GM12878 (cell line): Measurements from ENCODE around the gene RAB3A. TPM values are rescaled to one million over a fixed set of nuclear protein-coding genes. Genes with fewer than 3 reads are reported as not detected.
A peak's percentile ranks its signal among the peaks of the same experiment; 100 is the strongest.

ENCODE experiments used
- BMI1 ChIP-seq: fragments of 450-650 bp; IDR thresholded peaks from 2 replicates; pipeline ENCODE4 v1.6.1; 2016; ENCODE audit warnings: mild to moderate bottlenecking, moderate library complexity, borderline replicate concordance
- EED ChIP-seq: sonication (generic); IDR thresholded peaks from 2 replicates; pipeline ENCODE4 v1.6.1; 2016; ENCODE audit warnings: antibody characterized with exemption, low read depth
- HDAC6 ChIP-seq: fragments of 200-600 bp; sonication (generic); IDR thresholded peaks from one replicate; pipeline ENCODE4 v1.8.0; 2017; ENCODE audit warnings: antibody characterized with exemption; ENCODE audit not compliant: unreplicated experiment
- IRF3 ChIP-seq: fragments of 450-650 bp; IDR thresholded peaks from 2 replicates; pipeline ENCODE4 v1.6.1; 2014; ENCODE audit warnings: mild to moderate bottlenecking
- JUND ChIP-seq: IDR thresholded peaks from 2 replicates; pipeline ENCODE4 v1.6.1; 2012; ENCODE audit warnings: low read depth, mild to moderate bottlenecking, low read length, improper control_type of control experiment, moderate library complexity
- KDM1A ChIP-seq: fragments of 200-600 bp; sonication (generic); IDR thresholded peaks from 2 replicates; pipeline ENCODE4 v1.6.1; 2016; ENCODE audit warnings: borderline replicate concordance
- MEF2B ChIP-seq: fragments of 450-650 bp; IDR thresholded peaks from 2 replicates; pipeline ENCODE4 v1.6.1; 2018; ENCODE audit warnings: mild to moderate bottlenecking, moderate library complexity; ENCODE audit not compliant: partially characterized antibody, poor library complexity, severe bottlenecking
- PML ChIP-seq: IDR thresholded peaks from 2 replicates; pipeline ENCODE4 v1.6.1; 2012; ENCODE audit warnings: low read length, inconsistent platforms
- REST ChIP-seq: IDR thresholded peaks from 2 replicates; pipeline ENCODE4 v1.6.1; 2012; ENCODE audit warnings: mild to moderate bottlenecking, low read depth, low read length
- SREBF2 ChIP-seq: IDR thresholded peaks from 2 replicates; pipeline ENCODE4 v1.6.1; 2012; ENCODE audit warnings: mild to moderate bottlenecking, low read length
- SUPT20H ChIP-seq: IDR thresholded peaks from 2 replicates; pipeline ENCODE4 v1.6.1; 2011; ENCODE audit warnings: low read depth, mild to moderate bottlenecking, low read length, moderate library complexity, borderline replicate concordance; ENCODE audit not compliant: control insufficient read depth
- ZBED1 ChIP-seq: IDR thresholded peaks from 2 replicates; pipeline ENCODE4 v1.6.1; 2016; ENCODE audit warnings: borderline replicate concordance
- ZBTB4 ChIP-seq: fragments of 450-650 bp; formaldehyde crosslinking; IDR thresholded peaks from 2 replicates; pipeline ENCODE4 v1.4.0; 2022; ENCODE audit warnings: mild to moderate bottlenecking, moderate library complexity
- polyA plus RNA-seq, 11 experiments: library from polyadenylated mRNA; depleted of rRNA in 4 of 11; unstranded in 6 of 11; stranded (reverse) in 5 of 11; fragments of >200 nt; fragmentation: Nextera tagmentation in 4 of 11; fragmentation: Illumina TruSeq in 1 of 11; extraction: Ambion mirVana in 4 of 11; extraction: Trizol in 1 of 11; gene quantifications; 1 replicate in 1 of 11; 2 replicates in 10 of 11; pipeline versions ENCODE4 v1.2.1 to v1.2.3, GENCODE V29; 2011 to 2016; ENCODE audit warnings: inconsistent platforms in 2 of 11, missing spikeins in 2 of 11, low read depth in 1 of 11
- total RNA-seq, 4 experiments: library from RNA; depleted of rRNA in 3 of 4; stranded (reverse); fragments of >200 nt in 3 of 4; fragmentation: Illumina TruSeq in 1 of 4; extraction: Trizol in 1 of 4; gene quantifications; 2 replicates each; pipeline versions ENCODE4 v1.2.1 to v1.2.3, GENCODE V29; 2013 to 2021
- TF ChIP-seq, protein P1 (sequence below): IDR thresholded peaks from 2 replicates; pipeline ENCODE4 v1.6.1; 2012; ENCODE audit warnings: low read depth, low read length, improper control_type of control experiment
- TF ChIP-seq, protein P2 (sequence below): IDR thresholded peaks from 2 replicates; pipeline ENCODE4 v1.6.1; 2011; ENCODE audit warnings: mild to moderate bottlenecking, low read depth, low read length, moderate library complexity; ENCODE audit not compliant: insufficient replicate concordance

The RAB3A gene
- total and polyA plus RNA-seq, 10 of the 15 experiments (the other 5 are each of a cell fraction or from before 2014, with no cell fraction given), result 0.07 to 3.5 (median 1.2) TPM; not detected in 1

- TF ChIP-seq, protein P1, sequence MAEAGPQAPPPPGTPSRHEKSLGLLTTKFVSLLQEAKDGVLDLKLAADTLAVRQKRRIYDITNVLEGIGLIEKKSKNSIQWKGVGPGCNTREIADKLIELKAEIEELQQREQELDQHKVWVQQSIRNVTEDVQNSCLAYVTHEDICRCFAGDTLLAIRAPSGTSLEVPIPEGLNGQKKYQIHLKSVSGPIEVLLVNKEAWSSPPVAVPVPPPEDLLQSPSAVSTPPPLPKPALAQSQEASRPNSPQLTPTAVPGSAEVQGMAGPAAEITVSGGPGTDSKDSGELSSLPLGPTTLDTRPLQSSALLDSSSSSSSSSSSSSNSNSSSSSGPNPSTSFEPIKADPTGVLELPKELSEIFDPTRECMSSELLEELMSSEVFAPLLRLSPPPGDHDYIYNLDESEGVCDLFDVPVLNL, result no peak
- no peak for TF ChIP-seq JUND
- TF ChIP-seq ZBED1, result no peak; the same call in 1 of the 2 replicates
- TF ChIP-seq EED, result peak; percentile 55; the same call in 1 of the 2 replicates
- no peak for TF ChIP-seq SREBF2
- TF ChIP-seq REST, result no peak
- no peak for TF ChIP-seq ZBTB4 (CRISPR knock-in tag)
- TF ChIP-seq HDAC6, result no peak
- no peak for TF ChIP-seq BMI1
- TF ChIP-seq SUPT20H, result no peak
- TF ChIP-seq IRF3, result peak; percentile 23; the same call in 1 of the 2 replicates
- no peak for TF ChIP-seq KDM1A
- TF ChIP-seq, protein P2, sequence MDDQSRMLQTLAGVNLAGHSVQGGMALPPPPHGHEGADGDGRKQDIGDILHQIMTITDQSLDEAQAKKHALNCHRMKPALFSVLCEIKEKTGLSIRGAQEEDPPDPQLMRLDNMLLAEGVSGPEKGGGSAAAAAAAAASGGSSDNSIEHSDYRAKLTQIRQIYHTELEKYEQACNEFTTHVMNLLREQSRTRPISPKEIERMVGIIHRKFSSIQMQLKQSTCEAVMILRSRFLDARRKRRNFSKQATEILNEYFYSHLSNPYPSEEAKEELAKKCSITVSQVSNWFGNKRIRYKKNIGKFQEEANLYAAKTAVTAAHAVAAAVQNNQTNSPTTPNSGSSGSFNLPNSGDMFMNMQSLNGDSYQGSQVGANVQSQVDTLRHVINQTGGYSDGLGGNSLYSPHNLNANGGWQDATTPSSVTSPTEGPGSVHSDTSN, result no peak
- peak; percentile 84; the same call in 1 of the 2 replicates for TF ChIP-seq PML
- TF ChIP-seq MEF2B, result no peak
Measured at GRCh38 chr19:18173572-18174288, 30.1 kb downstream of the RAB3A start, which contains the start of gene IFI30 (continued).
